ENCODE measurements around the gene AJAP1.

Gene AJAP1

GRCh38 chr1:4768553-4768952 is 114.1 kb downstream of the AJAP1 start:
- no peak for TF ChIP-seq CTCF (IDR thresholded peaks at IDR 0.05; ENCODE audit: low read depth, low read length, missing control alignments)
- no peak for DNase-seq
- in situ Hi-C loops (cut with HindIII; ENCODE audit: low pct_ligation_motif_present, low sequenced_read_pairs), result no loop called here

GRCh38 chr1:4769516-4770280 is 115.3 kb downstream of the AJAP1 start:
- no peak overlapping the region for H3K27ac ChIP-seq
- no peaks in the 10 kb centered on the region for H3K27me3 ChIP-seq (replicated peaks)
- no peak overlapping the region for H3K4me3 ChIP-seq (ENCODE audit: low read depth, low read length)
- in situ Hi-C loops (cut with HindIII; ENCODE audit: low pct_ligation_motif_present, low sequenced_read_pairs), result no loop called here
- no peak for TF ChIP-seq CTCF (IDR thresholded peaks at IDR 0.05; ENCODE audit: low read depth, low read length, missing control alignments)
- no peak for DNase-seq
- no peaks in the 10 kb centered on the region for H3K36me3 ChIP-seq (replicated peaks)

More at GRCh38 chr1:4768553-4768952, 114.1 kb downstream of the AJAP1 start:
- Histone ChIP-seq H3K36me3 (replicated peaks) (no peaks in the 10 kb centered on the region), H3K27ac (no peak overlapping the region), H3K4me3 (ENCODE audit: low read depth, low read length) (no peak overlapping the region), H3K27me3 (replicated peaks) (no peaks in the 10 kb centered on the region)

- DNase-seq, result no peak
- no peak overlapping the region for H3K4me3 ChIP-seq (ENCODE audit: low read depth, low read length)
- in situ Hi-C loops (cut with HindIII; ENCODE audit: low pct_ligation_motif_present, low sequenced_read_pairs), result no loop called here
- no peak overlapping the region for H3K27ac ChIP-seq
- no peaks in the 10 kb centered on the region for H3K27me3 ChIP-seq (replicated peaks)
- H3K36me3 ChIP-seq (replicated peaks), result no peaks in the 10 kb centered on the region
- TF ChIP-seq CTCF (IDR thresholded peaks at IDR 0.05; ENCODE audit: low read depth, low read length, missing control alignments), result no peak
Measured at GRCh38 chr1:4770713-4771112, 116.3 kb downstream of the AJAP1 start.

- no peaks in the 10 kb centered on the region for H3K27me3 ChIP-seq (replicated peaks)
- no peak for DNase-seq
- H3K4me3 ChIP-seq (ENCODE audit: low read depth, low read length), result no peak overlapping the region
- in situ Hi-C loops (cut with HindIII; ENCODE audit: low pct_ligation_motif_present, low sequenced_read_pairs), result no loop called here
- H3K36me3 ChIP-seq (replicated peaks), result no peaks in the 10 kb centered on the region
- no peak overlapping the region for H3K27ac ChIP-seq
- TF ChIP-seq CTCF (IDR thresholded peaks at IDR 0.05; ENCODE audit: low read depth, low read length, missing control alignments), result no peak
Measured at GRCh38 chr1:4771267-4771666, 116.9 kb downstream of the AJAP1 start.

- H3K4me3 ChIP-seq (ENCODE audit: low read depth, low read length), result no peak overlapping the region
- H3K27me3 ChIP-seq (replicated peaks), result no peaks in the 10 kb centered on the region
- H3K27ac ChIP-seq, result no peak overlapping the region
- no peak for DNase-seq
- no peak for TF ChIP-seq CTCF (IDR thresholded peaks at IDR 0.05; ENCODE audit: low read depth, low read length, missing control alignments)
- no peaks in the 10 kb centered on the region for H3K36me3 ChIP-seq (replicated peaks)
- in situ Hi-C loops (cut with HindIII; ENCODE audit: low pct_ligation_motif_present, low sequenced_read_pairs), result no loop called here
Measured at GRCh38 chr1:4771721-4772120, 117.3 kb downstream of the AJAP1 start.
